ENCODE data around the gene CYP2R1. TPM values are rescaled to one million over a fixed set of nuclear protein-coding genes. Genes with fewer than 3 reads are reported as not detected.

The CYP2R1 gene
- total and polyA plus RNA-seq, 12 donors = 5.7 to 58.5 (median 9.2) TPM

DNA sequence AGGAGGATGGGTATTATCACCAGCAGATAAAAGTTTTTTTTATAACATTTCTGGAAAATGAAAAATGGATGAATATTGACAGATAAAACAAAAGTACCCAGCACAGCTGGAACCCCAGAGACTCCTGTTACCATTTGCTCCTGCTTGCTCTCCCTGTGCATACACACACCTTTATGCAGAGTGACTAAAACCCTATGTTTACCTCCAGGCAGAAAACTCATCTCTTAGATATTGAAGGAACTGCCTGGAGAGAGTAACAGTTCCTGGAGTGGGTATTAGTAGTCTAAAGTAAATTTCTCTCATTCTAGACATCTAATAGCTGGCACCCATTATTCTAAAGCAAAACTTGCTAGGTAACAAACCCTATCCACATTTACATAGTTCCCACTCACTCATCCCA is 38.0 kb downstream of the CYP2R1 start:
- no peaks in the 10 kb centered on the region for H3K36me3 ChIP-seq (replicated peaks in 1 of 2)
- TF ChIP-seq POLR2A (IDR thresholded peaks at IDR 0.05) = no peak
- TF ChIP-seq, protein P1, sequence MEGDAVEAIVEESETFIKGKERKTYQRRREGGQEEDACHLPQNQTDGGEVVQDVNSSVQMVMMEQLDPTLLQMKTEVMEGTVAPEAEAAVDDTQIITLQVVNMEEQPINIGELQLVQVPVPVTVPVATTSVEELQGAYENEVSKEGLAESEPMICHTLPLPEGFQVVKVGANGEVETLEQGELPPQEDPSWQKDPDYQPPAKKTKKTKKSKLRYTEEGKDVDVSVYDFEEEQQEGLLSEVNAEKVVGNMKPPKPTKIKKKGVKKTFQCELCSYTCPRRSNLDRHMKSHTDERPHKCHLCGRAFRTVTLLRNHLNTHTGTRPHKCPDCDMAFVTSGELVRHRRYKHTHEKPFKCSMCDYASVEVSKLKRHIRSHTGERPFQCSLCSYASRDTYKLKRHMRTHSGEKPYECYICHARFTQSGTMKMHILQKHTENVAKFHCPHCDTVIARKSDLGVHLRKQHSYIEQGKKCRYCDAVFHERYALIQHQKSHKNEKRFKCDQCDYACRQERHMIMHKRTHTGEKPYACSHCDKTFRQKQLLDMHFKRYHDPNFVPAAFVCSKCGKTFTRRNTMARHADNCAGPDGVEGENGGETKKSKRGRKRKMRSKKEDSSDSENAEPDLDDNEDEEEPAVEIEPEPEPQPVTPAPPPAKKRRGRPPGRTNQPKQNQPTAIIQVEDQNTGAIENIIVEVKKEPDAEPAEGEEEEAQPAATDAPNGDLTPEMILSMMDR (IDR thresholded peaks at IDR 0.05) = no peak
- no peak for DNase-seq
- no peak overlapping the region for H3K27ac ChIP-seq
- intact Hi-C loops (cut with DNase I) = no loop called here
- no peaks in the 10 kb centered on the region for H3K4me1 ChIP-seq (replicated peaks in 1 of 2)
- no peaks in the 10 kb centered on the region for H3K9me3 ChIP-seq (replicated peaks in 1 of 3)
- H3K27me3 ChIP-seq = no peaks in the 10 kb centered on the region
- H3K4me3 ChIP-seq = no peak overlapping the region

DNA sequence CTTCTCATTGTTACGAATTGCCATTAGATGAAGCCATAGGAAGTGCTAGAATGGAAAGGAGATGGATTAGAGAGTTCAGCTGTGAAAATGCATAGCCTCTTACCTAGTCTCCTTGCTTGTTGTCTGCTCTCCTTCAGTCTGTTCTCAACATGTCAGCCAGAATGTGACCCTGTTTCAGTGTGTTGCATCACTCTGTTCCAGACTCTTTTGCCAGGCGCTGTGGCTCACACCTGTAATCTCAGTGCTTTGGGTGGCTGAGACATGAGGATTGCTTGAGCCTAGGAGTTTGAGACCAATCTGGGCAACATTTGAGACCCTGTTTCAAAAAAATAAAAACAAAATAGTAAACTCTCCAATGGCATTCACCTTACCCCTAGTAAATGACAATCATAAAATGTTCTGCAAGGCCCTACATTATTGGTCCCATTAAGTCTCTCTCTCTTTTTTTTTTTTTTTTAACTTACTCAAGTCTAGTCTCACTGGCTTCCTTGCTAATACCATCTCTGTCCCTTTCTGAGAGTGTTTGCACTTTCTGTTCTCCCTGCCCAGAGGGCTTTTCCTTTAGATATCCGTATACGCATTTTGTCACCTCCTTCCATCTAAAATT is 39.4 kb downstream of the CYP2R1 start:
- Histone ChIP-seq H3K4me1 (replicated peaks in 1 of 2) (no peaks in the 10 kb centered on the region), H3K9me3 (replicated peaks in 1 of 3) (no peaks in the 10 kb centered on the region), H3K27me3 (no peaks in the 10 kb centered on the region), H3K4me3 (no peak overlapping the region), H3K36me3 (replicated peaks in 1 of 2) (no peaks in the 10 kb centered on the region), H3K27ac (no peak overlapping the region)
- TF ChIP-seq, protein P1 (IDR thresholded peaks at IDR 0.05) = no peak
- no peak for TF ChIP-seq POLR2A (IDR thresholded peaks at IDR 0.05)
- DNase-seq = no peak
- intact Hi-C loops (cut with DNase I) = no loop called here
- WGBS, 4 donors = 87 to 95% (median 93%) methylated on average over 4 of the region's 4 CpGs

DNA sequence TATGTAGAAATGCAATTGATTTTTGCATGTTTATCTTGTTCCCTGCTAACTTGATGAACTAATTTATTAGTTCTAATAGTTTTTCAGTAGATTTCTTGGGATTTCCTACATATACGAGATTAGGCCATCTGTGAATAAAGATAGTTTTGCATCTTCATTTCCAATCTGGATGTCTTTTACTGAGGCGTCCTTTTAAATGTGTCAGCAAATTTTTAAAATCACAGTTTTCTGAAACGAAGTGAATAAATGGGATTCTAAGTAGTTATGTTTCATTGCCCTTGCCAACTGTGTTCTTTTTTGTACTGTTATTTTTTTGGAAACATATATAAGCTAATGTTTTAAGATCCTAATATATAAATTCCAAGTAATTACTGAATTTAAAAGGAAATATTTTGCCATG is 50.0 kb downstream of the CYP2R1 start:
- WGBS, 4 donors = 79 to 81% (median 79%) methylated on average over 3 of the region's 3 CpGs
- no peaks in the 10 kb centered on the region for H3K9me3 ChIP-seq (replicated peaks in 1 of 3)
- H3K4me1 ChIP-seq (replicated peaks in 1 of 2) = no peaks in the 10 kb centered on the region
- no peak overlapping the region for H3K27ac ChIP-seq
- no peak for DNase-seq
- intact Hi-C loops (cut with DNase I) = no loop called here
- H3K27me3 ChIP-seq = no peaks in the 10 kb centered on the region
- H3K4me3 ChIP-seq = no peak overlapping the region
- no peaks in the 10 kb centered on the region for H3K36me3 ChIP-seq (replicated peaks in 1 of 2)
- TF ChIP-seq POLR2A (IDR thresholded peaks at IDR 0.05) = no peak
- TF ChIP-seq, protein P1 (IDR thresholded peaks at IDR 0.05) = no peak

DNA sequence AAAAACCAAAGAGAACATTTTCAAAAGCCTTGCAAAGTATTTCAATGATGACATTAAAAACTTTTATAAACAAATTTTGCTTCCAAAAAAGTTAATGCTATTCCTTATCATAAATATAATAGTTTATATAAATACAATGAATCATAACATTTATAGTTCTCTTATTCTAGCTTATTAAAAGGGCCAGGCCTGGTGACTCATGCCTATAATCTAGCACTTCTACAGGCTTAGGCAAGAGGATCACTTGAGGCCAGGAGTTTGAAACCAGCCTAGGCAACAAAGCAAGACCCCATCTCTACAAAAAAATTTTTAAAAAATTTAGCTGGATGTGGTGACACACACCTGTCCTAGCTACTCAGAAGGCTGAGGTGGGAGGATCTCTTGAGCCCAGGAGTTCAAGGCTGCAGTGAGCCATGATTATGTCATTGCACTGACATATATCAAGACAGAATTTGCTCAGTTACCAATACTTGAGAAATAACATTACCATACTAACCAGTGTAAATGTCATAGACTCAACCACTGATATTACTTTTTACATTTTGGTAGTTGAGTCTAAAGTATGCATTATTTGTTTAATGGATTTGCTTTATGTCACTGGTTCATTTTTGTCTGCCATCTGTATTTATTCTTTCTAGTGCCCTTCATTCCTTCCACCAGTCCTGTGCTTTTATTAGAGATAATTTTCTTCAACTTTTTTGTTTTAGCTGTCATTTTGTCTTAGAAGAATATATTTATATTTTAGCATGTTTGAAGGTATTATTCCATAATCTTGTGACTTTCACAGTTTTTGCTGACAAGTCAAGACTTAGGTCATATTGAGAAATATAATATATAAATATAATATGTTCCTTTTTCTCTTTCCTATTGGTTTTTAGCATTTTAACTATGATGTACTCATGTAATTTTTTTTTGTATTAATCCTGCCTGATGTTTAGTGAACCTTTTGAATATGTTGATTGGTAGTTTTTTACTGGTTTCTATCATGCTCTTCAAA is 56.2 kb downstream of the CYP2R1 start:
- DNase-seq = no peak
- H3K27ac ChIP-seq = no peak overlapping the region
- no peaks in the 10 kb centered on the region for H3K36me3 ChIP-seq (replicated peaks in 1 of 2)
- H3K27me3 ChIP-seq = no peaks in the 10 kb centered on the region
- TF ChIP-seq POLR2A (IDR thresholded peaks at IDR 0.05) = no peak
- TF ChIP-seq, protein P1 (IDR thresholded peaks at IDR 0.05) = no peak
- H3K9me3 ChIP-seq (replicated peaks in 1 of 3) = no peaks in the 10 kb centered on the region
- no peaks in the 10 kb centered on the region for H3K4me1 ChIP-seq (replicated peaks in 1 of 2)
- intact Hi-C loops (cut with DNase I) = no loop called here
- no peak overlapping the region for H3K4me3 ChIP-seq

Small RNAs within 50 kb of the gene (small RNA-seq; reads per million reads assigned to genes)
- 0 reads per million in 2 donors for gene CALCP

Other genes starting within 250 kb of the CYP2R1 start
- gene PDE3B, start 248.4 kb downstream of the CYP2R1 start, total RNA-seq = 1 to 10 TPM in 8 of 9 donors, under 1 TPM in 1; 0.42 to 4.2 (median 1.9) TPM
- gene PDE3B, start 248.4 kb downstream of the CYP2R1 start, polyA plus RNA-seq = 1 to 10 TPM; 1.0 to 2.1 (median 1.0) TPM
- gene CALCA, start 80.1 kb upstream of the CYP2R1 start, total RNA-seq = 1 to 10 TPM in 1 of 9 donors, under 1 TPM in 1, not detected in 7; 0.95 to 2.2 TPM
- gene CALCA, start 80.1 kb upstream of the CYP2R1 start, polyA plus RNA-seq = under 1 TPM in 1 of 3 donors, not detected in 2; 0.34 TPM
- under 1 TPM in 2 of 9 donors, not detected in 7; 0.11 to 0.28 TPM for gene CALCB, start 181.4 kb upstream of the CYP2R1 start, total RNA-seq
- gene CALCB, start 181.4 kb upstream of the CYP2R1 start, polyA plus RNA-seq = under 1 TPM in 2 of 3 donors, not detected in 1; 0.07 to 0.08 TPM
- gene INSC, start 222.7 kb upstream of the CYP2R1 start, total RNA-seq = under 1 TPM in 5 of 9 donors, not detected in 4; 0.11 to 0.83 (median 0.67) TPM
- 1 to 10 TPM in 1 of 3 donors, under 1 TPM in 2; 0.18 to 1.4 (median 0.54) TPM for gene INSC, start 222.7 kb upstream of the CYP2R1 start, polyA plus RNA-seq